ENCODE results near the gene SSBP4.

GRCh38 chr19:18450021-18450930 lies 31.1 kb downstream of the SSBP4 start:
- TF ChIP-seq USF1 (IDR thresholded peaks at IDR 0.05) (no peak), EGR1 (IDR thresholded peaks at IDR 0.05) (no peak), CEBPB (IDR thresholded peaks at IDR 0.05) (no peak), TEAD4 (IDR thresholded peaks at IDR 0.05) (no peak), EP300 (IDR thresholded peaks at IDR 0.05; ENCODE audit: borderline replicate concordance) (no peak), TCF12 (IDR thresholded peaks at IDR 0.05; ENCODE audit: low read depth) (no peak), RAD21 (IDR thresholded peaks at IDR 0.05; ENCODE audit: low read depth) (no peak), TAF1 (IDR thresholded peaks at IDR 0.05; ENCODE audit: low read depth) (no peak), MAX (IDR thresholded peaks at IDR 0.05) (no peak)

Data from Ishikawa (cell line).